K562 (cell line): ENCODE measurements around the gene SLC4A2. TPM values are rescaled to one million over a fixed set of nuclear protein-coding genes. Genes with fewer than 3 reads are reported as not detected.

Experiments used
- CTBP1 ChIP-seq: fragments of 450-650 bp; IDR thresholded peaks from 2 replicates; pipeline ENCODE4 v1.6.1; 2016; ENCODE audit warnings: borderline replicate concordance
- FOXK2 ChIP-seq, 2 experiments: fragments of 450-650 bp; IDR thresholded peaks in 1 of 2; conservative IDR thresholded peaks in 1 of 2; 2 replicates each; pipeline ENCODE4 v1.6.1; 2016; ENCODE audit warnings: low read depth in 2 of 2, mild to moderate bottlenecking in 1 of 2
- MYNN ChIP-seq, 2 experiments: sonication (generic); formaldehyde crosslinking in 1 of 2; IDR thresholded peaks; 2 replicates each; pipeline versions ENCODE4 v1.5.0 to v1.6.1; 2016 to 2020; ENCODE audit warnings: antibody characterized with exemption in 1 of 2, missing genetic modification reagents in 1 of 2
- PATZ1 ChIP-seq: fragments of 250-450 bp; sonication (Bioruptor Pico); IDR thresholded peaks from 2 replicates; pipeline ENCODE4 v1.5.0; 2020; ENCODE audit warnings: mild to moderate bottlenecking, borderline replicate concordance
- PHF21A ChIP-seq: fragments of 450-650 bp; IDR thresholded peaks from 2 replicates; pipeline ENCODE4 v1.6.1; 2017; ENCODE audit warnings: low read depth, borderline replicate concordance
- SAFB2 ChIP-seq: fragments of 200-400 bp; formaldehyde crosslinking; IDR thresholded peaks from 2 replicates; pipeline ENCODE4 v1.6.1; 2018; ENCODE audit warnings: borderline replicate concordance, low read length, low read depth, moderate library complexity; ENCODE audit not compliant: severe bottlenecking
- SMAD4 ChIP-seq: fragments of 250-450 bp; sonication (Bioruptor Pico); conservative IDR thresholded peaks from 2 replicates; pipeline ENCODE4 v1.8.0; 2021; ENCODE audit warnings: inconsistent platforms, mild to moderate bottlenecking, moderate library complexity
- SMARCB1 ChIP-seq: IDR thresholded peaks from 2 replicates; pipeline ENCODE4 v1.6.1; 2011; ENCODE audit warnings: improper control_type of control experiment, low read depth; ENCODE audit not compliant: insufficient read length
- THRA ChIP-seq: fragments of 450-650 bp; IDR thresholded peaks from 2 replicates; pipeline ENCODE4 v1.6.1; 2017; ENCODE audit warnings: mild to moderate bottlenecking, moderate library complexity
- ZBTB26 ChIP-seq: fragments of 450-650 bp; formaldehyde crosslinking; IDR thresholded peaks from 2 replicates; pipeline ENCODE4 v1.4.0; 2022; ENCODE audit warnings: missing genetic modification characterization
- ZFPM2 ChIP-seq: fragments of 250-450 bp; sonication (Bioruptor Pico); IDR thresholded peaks from 2 replicates; pipeline ENCODE4 v1.5.1; 2022; ENCODE audit warnings: mild to moderate bottlenecking
- ZNF316 ChIP-seq: fragments of 450-650 bp; IDR thresholded peaks from 2 replicates; pipeline ENCODE4 v1.6.1; 2016
- ZNF830 ChIP-seq: fragments of 250-450 bp; sonication (Bioruptor Pico); IDR thresholded peaks from 2 replicates; pipeline ENCODE4 v1.5.0; 2021; ENCODE audit warnings: mild to moderate bottlenecking
- polyA plus RNA-seq, 8 experiments: library from polyadenylated mRNA; depleted of rRNA in 4 of 8; stranded (reverse) in 5 of 8; unstranded in 3 of 8; fragments of >200 nt; fragmentation: Nextera tagmentation in 2 of 8; fragmentation: Illumina TruSeq in 1 of 8; extraction: Ambion mirVana in 2 of 8; extraction: Trizol in 1 of 8; gene quantifications; 2 replicates each; pipeline versions ENCODE4 v1.2.1 to v1.2.3, GENCODE V29; 2011 to 2014; ENCODE audit warnings: inconsistent platforms in 1 of 8, missing spikeins in 1 of 8
- total RNA-seq, 7 experiments: library from RNA; depleted of rRNA in 6 of 7; stranded (reverse); fragments of >200 nt in 6 of 7; fragmentation: Illumina TruSeq in 2 of 7; extraction: Trizol in 2 of 7; gene quantifications; 2 replicates each; pipeline versions ENCODE4 v1.2.1 to v1.2.3, GENCODE V29; 2011 to 2021; ENCODE audit warnings: low replicate concordance in 1 of 7
- TF ChIP-seq, protein P1 (sequence below), 3 experiments: IDR thresholded peaks in 2 of 3; conservative IDR thresholded peaks in 1 of 3; 2 replicates each; pipeline ENCODE4 v1.5.1; 2011 to 2012; ENCODE audit warnings: low read length in 3 of 3, mild to moderate bottlenecking in 3 of 3, control low read depth in 2 of 3, improper control_type of control experiment in 1 of 3, inconsistent platforms in 1 of 3, low read depth in 1 of 3, mixed read lengths in 1 of 3, moderate library complexity in 1 of 3; ENCODE audit not compliant: insufficient read depth in 2 of 3
- TF ChIP-seq, protein P2 (sequence below): sonication (generic); formaldehyde crosslinking; IDR thresholded peaks from 2 replicates; pipeline ENCODE4 v1.8.0; 2023; ENCODE audit warnings: missing genetic modification reagents, mild to moderate bottlenecking, borderline replicate concordance

SLC4A2 gene
- total and polyA plus RNA-seq, 9 of the 15 experiments (the other 6 are each of a cell fraction or from before 2014, with no cell fraction given), result 11.4 to 375 (median 130) TPM

DNA sequence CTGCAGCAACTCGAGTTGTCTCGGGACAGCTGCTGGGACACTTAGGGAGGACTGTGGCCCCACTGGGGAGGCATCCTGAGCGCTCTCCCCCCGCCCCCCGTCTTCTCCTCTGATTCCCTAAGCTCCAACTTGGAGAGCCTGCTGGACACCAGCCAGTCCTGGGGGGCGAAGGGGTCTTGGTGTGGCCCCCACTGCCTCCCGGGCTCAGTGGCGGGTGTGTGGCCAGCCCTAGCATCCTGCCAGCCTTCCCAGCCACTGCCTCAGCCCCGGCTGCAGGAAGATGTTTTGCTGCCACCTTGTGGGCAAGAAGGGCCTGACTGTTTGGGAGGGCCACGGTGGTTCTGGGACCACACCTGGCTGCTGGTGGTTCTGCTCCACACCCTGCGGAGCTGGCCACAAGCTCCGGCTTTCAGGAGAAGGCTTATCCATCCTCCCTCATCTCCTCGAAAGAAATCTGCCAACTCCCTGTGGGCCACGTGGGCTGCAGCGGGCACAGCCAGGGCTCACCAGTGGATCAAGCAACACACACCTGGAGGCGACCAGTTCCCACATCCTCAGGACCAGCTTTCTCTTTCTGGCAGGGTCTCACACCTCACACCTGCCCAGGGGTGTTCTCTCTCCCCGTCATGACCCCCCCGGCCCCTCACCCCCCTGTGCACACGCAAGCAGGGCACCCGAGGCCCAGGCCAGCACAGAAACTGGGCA is 51.7 kb downstream of the SLC4A2 start (continued):
- TF ChIP-seq THRA (no peak), SMARCB1 (no peak), ZBTB26 (CRISPR knock-in tag) (no peak), CTBP1 (peak; percentile 84), MYNN (IDR thresholded peaks at IDR 0.05) (peak; percentile 61), MYNN (CRISPR knock-in tag; IDR thresholded peaks at IDR 0.05) (no peak), ZNF316 (no peak), PHF21A (peak; percentile 45; the same call in 1 of the 2 replicates), SMAD4 (CRISPR knock-in tag) (no peak), ZNF830 (CRISPR knock-in tag) (no peak), PATZ1 (CRISPR knock-in tag) (no peak), SAFB2 (no peak), FOXK2 (conservative IDR thresholded peaks at IDR 0.05 in 1 of 2, IDR thresholded peaks at IDR 0.05 in 1 of 2; ENCODE audit: low read depth in 2 of 2) (no peak), ZFPM2 (CRISPR knock-in tag) (0 out of 2 replicates have a peak, but pooled peaks have one; percentile 39)
- TF ChIP-seq, protein P1, sequence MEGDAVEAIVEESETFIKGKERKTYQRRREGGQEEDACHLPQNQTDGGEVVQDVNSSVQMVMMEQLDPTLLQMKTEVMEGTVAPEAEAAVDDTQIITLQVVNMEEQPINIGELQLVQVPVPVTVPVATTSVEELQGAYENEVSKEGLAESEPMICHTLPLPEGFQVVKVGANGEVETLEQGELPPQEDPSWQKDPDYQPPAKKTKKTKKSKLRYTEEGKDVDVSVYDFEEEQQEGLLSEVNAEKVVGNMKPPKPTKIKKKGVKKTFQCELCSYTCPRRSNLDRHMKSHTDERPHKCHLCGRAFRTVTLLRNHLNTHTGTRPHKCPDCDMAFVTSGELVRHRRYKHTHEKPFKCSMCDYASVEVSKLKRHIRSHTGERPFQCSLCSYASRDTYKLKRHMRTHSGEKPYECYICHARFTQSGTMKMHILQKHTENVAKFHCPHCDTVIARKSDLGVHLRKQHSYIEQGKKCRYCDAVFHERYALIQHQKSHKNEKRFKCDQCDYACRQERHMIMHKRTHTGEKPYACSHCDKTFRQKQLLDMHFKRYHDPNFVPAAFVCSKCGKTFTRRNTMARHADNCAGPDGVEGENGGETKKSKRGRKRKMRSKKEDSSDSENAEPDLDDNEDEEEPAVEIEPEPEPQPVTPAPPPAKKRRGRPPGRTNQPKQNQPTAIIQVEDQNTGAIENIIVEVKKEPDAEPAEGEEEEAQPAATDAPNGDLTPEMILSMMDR (IDR thresholded peaks at IDR 0.05 in 2 of 3, conservative IDR thresholded peaks at IDR 0.05 in 1 of 3; ENCODE audit: insufficient read depth in 2 of 3, low read depth in 1 of 3, low read length in 3 of 3), result peak; percentile 94 to 95 (median 95)
- TF ChIP-seq, protein P2, sequence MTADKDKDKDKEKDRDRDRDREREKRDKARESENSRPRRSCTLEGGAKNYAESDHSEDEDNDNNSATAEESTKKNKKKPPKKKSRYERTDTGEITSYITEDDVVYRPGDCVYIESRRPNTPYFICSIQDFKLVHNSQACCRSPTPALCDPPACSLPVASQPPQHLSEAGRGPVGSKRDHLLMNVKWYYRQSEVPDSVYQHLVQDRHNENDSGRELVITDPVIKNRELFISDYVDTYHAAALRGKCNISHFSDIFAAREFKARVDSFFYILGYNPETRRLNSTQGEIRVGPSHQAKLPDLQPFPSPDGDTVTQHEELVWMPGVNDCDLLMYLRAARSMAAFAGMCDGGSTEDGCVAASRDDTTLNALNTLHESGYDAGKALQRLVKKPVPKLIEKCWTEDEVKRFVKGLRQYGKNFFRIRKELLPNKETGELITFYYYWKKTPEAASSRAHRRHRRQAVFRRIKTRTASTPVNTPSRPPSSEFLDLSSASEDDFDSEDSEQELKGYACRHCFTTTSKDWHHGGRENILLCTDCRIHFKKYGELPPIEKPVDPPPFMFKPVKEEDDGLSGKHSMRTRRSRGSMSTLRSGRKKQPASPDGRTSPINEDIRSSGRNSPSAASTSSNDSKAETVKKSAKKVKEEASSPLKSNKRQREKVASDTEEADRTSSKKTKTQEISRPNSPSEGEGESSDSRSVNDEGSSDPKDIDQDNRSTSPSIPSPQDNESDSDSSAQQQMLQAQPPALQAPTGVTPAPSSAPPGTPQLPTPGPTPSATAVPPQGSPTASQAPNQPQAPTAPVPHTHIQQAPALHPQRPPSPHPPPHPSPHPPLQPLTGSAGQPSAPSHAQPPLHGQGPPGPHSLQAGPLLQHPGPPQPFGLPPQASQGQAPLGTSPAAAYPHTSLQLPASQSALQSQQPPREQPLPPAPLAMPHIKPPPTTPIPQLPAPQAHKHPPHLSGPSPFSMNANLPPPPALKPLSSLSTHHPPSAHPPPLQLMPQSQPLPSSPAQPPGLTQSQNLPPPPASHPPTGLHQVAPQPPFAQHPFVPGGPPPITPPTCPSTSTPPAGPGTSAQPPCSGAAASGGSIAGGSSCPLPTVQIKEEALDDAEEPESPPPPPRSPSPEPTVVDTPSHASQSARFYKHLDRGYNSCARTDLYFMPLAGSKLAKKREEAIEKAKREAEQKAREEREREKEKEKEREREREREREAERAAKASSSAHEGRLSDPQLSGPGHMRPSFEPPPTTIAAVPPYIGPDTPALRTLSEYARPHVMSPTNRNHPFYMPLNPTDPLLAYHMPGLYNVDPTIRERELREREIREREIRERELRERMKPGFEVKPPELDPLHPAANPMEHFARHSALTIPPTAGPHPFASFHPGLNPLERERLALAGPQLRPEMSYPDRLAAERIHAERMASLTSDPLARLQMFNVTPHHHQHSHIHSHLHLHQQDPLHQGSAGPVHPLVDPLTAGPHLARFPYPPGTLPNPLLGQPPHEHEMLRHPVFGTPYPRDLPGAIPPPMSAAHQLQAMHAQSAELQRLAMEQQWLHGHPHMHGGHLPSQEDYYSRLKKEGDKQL (CRISPR knock-in tag), result no peak
